Renal cortical epithelial cell (primary cell): ENCODE measurements around the gene CAPN15. TPM values are rescaled to one million over a fixed set of nuclear protein-coding genes. Genes with fewer than 3 reads are reported as not detected.

Experiments used
- DNase-seq: peaks from one replicate; pipeline ENCODE4 v3.0.0-alpha.2; 2011; ENCODE audit warnings: low read depth
- total RNA-seq: library from RNA; depleted of rRNA; stranded (reverse); fragments of >200 nt; gene quantifications from 2 replicates; pipeline ENCODE4 v1.2.3, GENCODE V29; 2014

Gene CAPN15
- total RNA-seq, 1 donor from 2014 or later = 82.0 TPM

GRCh38 chr16:544517-544916 lies 17.0 kb downstream of the CAPN15 start:
- no peak for DNase-seq

GRCh38 chr16:546909-547770 lies 19.6 kb downstream of the CAPN15 start:
- DNase-seq = no peak

GRCh38 chr16:548586-548985 lies 21.1 kb downstream of the CAPN15 start:
- DNase-seq = no peak

GRCh38 chr16:549544-550263 lies 22.2 kb downstream of the CAPN15 start:
- no peak for DNase-seq

- DNase-seq = no peak
These were observed 23.7 kb downstream of the CAPN15 start for GRCh38 chr16:551210-551609.

- no peak for DNase-seq
These were observed 24.7 kb downstream of the CAPN15 start for GRCh38 chr16:552171-552570.

GRCh38 chr16:553601-554296 lies 26.2 kb downstream of the CAPN15 start:
- DNase-seq = no peak

GRCh38 chr16:554297-554621 lies 26.7 kb downstream of the CAPN15 start:
- DNase-seq = no peak

GRCh38 chr16:554640-555365 lies 27.3 kb downstream of the CAPN15 start:
- DNase-seq = no peak

GRCh38 chr16:555528-556473 lies 28.3 kb downstream of the CAPN15 start:
- DNase-seq = no peak

- DNase-seq = no peak
These were observed 29.1 kb downstream of the CAPN15 start for GRCh38 chr16:556474-557173.

- DNase-seq = no peak
These were observed 30.2 kb downstream of the CAPN15 start for GRCh38 chr16:557463-558297.

- DNase-seq = no peak
These were observed 30.9 kb downstream of the CAPN15 start for GRCh38 chr16:558298-559020.

- DNase-seq = no peak
These were observed 31.5 kb downstream of the CAPN15 start for GRCh38 chr16:559021-559380.

GRCh38 chr16:559411-560203 lies 32.1 kb downstream of the CAPN15 start:
- DNase-seq = no peak

GRCh38 chr16:560204-560700 lies 32.7 kb downstream of the CAPN15 start, which contains the start of gene PRR35:
PRR35 (plus strand) TSS chr16:560394; CDS start chr16:563295, 2,901 bp downstream.
- DNase-seq = no peak

GRCh38 chr16:560701-561412 lies 33.3 kb downstream of the CAPN15 start:
- DNase-seq = no peak
